HG03571 (cell line): ENCODE results near the gene BCL2.
"Not testable (repeated sequence)": the region's sequence is repeated elsewhere in the genome, so short reads cannot be mapped to it uniquely, and the experiment has no call there.

Experiments
- ATAC-seq: cut with Tn5 transposase; IDR thresholded peaks from one replicate; pipeline ENCODE4 v1.9.1; 2021; ENCODE audit not compliant: unreplicated experiment

The BCL2 gene

GRCh38 chr18:63319383-63320122 lies at the start of gene BCL2:
BCL2 (minus strand) TSS chr18:63319769.
- ATAC-seq, result peak; percentile 4

GRCh38 chr18:63368611-63369010 lies 49.0 kb upstream of the BCL2 start:
- no peak for ATAC-seq

- peak; percentile 86 for ATAC-seq
These were observed 47.7 kb upstream of the BCL2 start, which contains the start of gene KDSR for GRCh38 chr18:63367053-63367953. KDSR (minus strand) TSS chr18:63367206; CDS start chr18:63367118, 88 bp downstream.

GRCh38 chr18:63366213-63367052 lies 46.9 kb upstream of the BCL2 start:
- ATAC-seq, result peak; percentile 24

GRCh38 chr18:63365876-63366212 lies 46.3 kb upstream of the BCL2 start:
- ATAC-seq, result no peak

GRCh38 chr18:63363951-63364350 lies 44.4 kb upstream of the BCL2 start:
- no peak for ATAC-seq

- ATAC-seq, result not testable (repeated sequence)
These were observed 43.9 kb upstream of the BCL2 start for GRCh38 chr18:63363420-63363819.

- ATAC-seq, result no peak
These were observed 36.8 kb upstream of the BCL2 start for GRCh38 chr18:63356272-63356896.

GRCh38 chr18:63350230-63350629 lies 30.7 kb upstream of the BCL2 start:
- ATAC-seq, result no peak

GRCh38 chr18:63348508-63349136 lies 29.1 kb upstream of the BCL2 start:
- ATAC-seq, result no peak

GRCh38 chr18:63346480-63347183 lies 27.1 kb upstream of the BCL2 start:
- ATAC-seq, result no peak

- ATAC-seq, result no peak
These were observed 26.5 kb upstream of the BCL2 start for GRCh38 chr18:63346031-63346430.

GRCh38 chr18:63344918-63345317 lies 25.3 kb upstream of the BCL2 start:
- ATAC-seq, result no peak

GRCh38 chr18:63344263-63344662 lies 24.7 kb upstream of the BCL2 start:
- ATAC-seq, result no peak

- peak; percentile 71 for ATAC-seq
These were observed 22.6 kb upstream of the BCL2 start for GRCh38 chr18:63342206-63342605.

- ATAC-seq, result no peak
These were observed 20.4 kb upstream of the BCL2 start for GRCh38 chr18:63339920-63340484.

- no peak for ATAC-seq
These were observed 17.0 kb upstream of the BCL2 start for GRCh38 chr18:63336366-63337099.

- no peak for ATAC-seq
These were observed 11.5 kb upstream of the BCL2 start for GRCh38 chr18:63331105-63331504.
